ENCODE measurements around the gene USP13.

- no peak for TF ChIP-seq CTCF (IDR thresholded peaks at IDR 0.05)
- no peak for TF ChIP-seq EZH2 (IDR thresholded peaks at IDR 0.05; ENCODE audit: borderline replicate concordance, insufficient read depth, low read depth, low read length, poor library complexity, severe bottlenecking)
These were observed 48.5 kb downstream of the USP13 start for GRCh38 chr3:179701176-179701827.
